Measurements from ENCODE around the gene CCNC. TPM values are rescaled to one million over a fixed set of nuclear protein-coding genes. Genes with fewer than 3 reads are reported as not detected.
"Not testable (repeated sequence)": the region's sequence is repeated elsewhere in the genome, so short reads cannot be mapped to it uniquely, and the experiment has no call there.

CCNC gene
- total RNA-seq, 1 donor from 2014 or later, result 49.5 TPM

DNA sequence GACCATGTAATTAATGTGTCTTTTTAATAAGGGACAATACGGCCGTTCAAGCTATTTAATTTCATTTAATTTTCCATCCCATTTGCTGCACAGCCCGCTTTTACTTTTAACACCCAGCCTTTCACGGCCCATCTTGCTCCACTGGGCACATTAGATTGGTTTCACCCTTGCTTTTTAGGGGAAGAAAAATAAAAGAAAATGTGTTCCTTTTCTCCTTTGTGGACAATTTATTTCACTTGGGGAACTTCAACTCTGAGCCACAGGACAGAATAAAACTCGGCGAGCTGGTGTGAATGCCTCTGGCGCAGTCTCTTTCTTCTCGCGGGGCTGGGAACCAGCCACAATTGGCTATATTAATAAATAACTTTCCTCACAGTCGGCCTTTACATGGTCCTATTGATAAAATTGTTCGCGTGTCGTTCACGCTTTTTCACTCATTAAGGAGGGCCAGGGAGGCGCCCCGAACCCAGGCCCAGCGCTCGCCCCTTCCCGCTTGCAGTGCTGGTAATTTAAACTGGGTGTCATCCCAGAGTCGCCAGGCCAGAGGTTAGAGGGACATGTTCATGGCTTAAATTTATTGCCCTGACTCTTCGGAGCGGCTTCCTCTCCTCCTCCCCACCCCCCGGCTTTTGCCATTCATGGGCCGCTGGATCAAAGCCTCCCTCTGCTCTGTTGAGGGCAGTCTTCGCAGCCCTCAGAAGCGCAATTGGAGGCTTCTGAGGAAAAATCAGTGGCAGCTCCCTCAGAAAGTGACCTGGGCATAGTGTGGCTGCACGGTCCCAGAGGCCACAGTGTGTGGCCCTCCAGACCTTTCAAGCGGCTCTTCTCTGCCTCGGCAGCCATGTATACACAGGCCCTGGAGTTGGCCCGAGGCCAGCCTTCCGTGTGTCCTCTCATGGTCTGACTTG, 36.0 kb upstream of the CCNC start:
- intact Hi-C loops (cut with micrococcal nuclease), result loop anchor here (2.0 kb wide), 1 partner anchor 778 kb away; no protein-coding TSS in a partner anchor

DNA sequence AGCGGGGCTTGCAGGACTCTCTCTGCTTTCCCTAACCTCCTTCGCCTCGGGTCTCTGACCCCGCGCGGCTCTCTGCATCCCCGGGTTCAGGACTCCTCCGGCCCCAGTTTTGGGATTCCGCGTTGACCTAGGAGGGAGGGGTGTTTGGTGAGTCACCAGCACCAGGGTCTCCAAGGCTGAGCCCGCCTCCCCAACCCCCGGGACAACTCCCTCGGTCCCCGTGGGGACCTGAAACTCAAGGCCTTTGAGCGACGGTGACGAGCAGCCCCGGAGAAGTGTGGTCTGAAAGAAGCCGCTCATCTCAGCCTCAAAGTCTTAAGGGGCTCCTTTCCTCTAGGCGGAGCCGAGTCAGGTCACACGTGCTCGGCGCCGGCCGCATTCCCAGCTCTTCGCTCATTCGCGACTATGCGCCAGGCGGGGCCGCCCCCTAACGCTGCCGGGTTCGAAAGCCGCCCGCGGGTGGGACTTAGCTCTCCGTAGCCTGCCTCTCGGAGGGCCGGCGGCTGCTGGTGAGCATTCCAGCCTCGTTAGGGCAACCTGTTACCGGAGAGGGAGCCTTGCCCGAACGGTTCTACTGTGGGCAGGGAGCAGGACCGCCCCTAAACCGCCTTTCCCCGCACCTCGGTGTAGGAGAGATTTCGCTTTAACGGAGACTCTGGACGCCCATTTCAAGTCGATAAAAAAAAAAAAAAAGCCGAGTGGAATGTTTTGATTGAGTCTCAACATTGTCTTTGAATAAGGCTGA, 35.1 kb upstream of the CCNC start:
- intact Hi-C loops (cut with micrococcal nuclease), result loop anchor here (2.0 kb wide), 2 partner anchors 83 to 777 kb away; no protein-coding TSS in a partner anchor

DNA sequence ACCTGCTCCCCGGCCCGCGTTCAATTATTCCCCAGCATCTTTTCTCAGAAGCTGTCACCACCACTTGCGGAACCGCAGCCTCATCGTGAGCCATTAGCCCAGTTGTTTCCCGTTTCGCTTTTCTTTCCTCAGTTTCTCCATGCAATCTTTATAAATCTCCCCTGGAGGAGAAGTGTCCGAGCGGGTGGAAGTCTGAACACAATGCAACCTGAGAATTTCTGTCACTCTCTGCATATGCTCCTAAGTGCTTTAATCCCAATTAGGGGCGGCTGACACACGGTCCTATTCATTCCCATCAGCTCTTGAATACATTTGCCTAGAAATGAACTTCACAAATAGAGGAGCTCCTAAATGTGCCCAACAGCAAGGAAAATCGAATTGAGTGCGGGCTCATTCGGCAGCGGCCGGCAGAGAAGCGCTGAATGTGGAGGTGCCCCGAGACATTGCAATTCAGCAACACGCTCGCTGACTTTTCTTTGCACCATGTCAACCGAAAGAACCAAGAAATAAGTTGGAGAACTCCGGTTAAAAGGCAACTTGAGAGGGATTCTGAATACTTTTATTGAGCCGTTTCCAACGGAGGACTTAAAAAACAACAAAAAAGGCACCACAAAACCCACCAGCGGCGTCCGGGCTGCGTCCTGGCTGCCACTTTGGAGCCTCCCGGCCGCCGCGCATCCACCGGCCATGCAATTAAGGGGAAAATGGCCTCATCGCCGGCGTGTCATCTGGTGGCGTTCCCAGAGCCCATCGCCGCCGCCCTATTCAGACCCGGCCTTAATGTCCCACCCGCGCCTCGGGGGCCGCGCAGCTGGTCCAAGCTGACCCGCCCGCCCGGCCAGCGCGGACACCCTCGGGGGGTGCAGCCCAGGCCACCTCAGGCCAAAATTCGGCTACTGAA, 34.3 kb upstream of the CCNC start:
- intact Hi-C loops (cut with micrococcal nuclease), result loop anchor here (1.0 to 2.0 kb wide), 4 partner anchors 8 to 82 kb away; no protein-coding TSS in a partner anchor

DNA sequence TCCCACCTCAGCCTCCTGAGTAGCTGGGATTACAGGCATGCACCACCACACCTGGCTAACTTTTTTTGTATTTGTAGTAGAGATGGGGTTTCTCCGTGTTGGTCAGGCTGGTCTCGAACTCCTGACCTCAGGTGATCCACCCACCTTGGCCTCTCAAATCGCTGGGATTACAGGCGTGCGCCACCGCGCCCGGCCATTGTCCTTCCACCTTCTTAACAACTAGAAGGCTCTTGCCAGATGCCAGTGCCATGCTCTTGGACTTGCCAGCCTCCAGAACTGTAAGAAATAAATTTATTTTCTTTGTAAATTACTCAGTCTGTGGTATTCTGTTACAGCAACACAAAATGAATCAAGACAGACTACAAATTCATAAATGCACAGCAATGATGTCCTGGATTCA, 26.2 kb upstream of the CCNC start:
- intact Hi-C loops (cut with micrococcal nuclease), result not testable (repeated sequence)

DNA sequence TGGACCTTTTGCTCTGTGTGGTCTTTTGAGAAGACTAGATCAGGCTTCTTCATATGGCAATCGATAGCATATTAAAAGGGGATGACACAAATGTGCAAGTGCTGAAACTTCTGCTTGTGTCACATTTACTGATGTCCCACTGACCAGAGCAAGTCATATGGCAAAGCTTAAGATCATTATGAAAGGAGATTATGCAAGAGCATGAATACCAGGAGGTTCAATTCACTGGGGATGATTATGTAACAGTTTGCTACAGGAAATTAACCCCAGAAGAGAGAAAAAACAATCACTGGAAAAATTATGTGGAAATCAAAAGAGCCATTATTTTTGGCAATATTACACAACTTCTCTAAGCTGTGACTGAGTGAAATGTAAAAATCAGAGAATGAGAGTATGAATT, 24.4 kb upstream of the CCNC start:
- intact Hi-C loops (cut with micrococcal nuclease), result loop anchor here (1.0 kb wide), 1 partner anchor 9 kb away; no protein-coding TSS in a partner anchor

DNA sequence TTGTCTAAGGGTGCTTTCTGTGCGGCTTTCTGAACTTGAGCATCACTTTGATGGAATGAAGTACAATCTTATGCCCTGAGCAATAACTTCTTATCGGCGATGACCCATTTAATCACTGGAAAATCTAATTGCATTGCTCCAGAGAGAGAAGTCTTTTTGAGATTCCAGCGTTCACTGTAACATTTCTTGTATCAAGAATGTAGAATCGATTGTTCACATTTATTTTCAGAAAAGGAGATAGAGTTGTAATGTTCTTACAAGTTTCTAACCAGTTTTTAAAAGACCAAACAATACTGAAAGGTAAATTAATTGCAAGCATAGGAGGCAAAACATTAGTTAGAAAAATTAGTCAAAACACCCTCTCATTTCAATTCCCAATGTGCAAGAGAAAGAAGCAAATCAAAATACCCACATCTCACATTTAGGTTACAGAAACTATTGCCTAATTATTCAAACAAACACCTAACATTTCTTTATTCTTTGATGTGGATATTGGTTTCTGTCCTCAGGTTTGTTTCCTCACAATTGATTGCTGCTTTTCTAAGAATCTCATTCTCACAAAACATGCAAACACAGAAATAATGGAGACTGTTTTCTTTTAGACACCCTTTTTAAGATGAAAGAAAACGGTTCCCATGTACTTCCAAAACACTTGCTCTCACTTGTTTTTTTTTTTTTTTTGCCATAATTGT, 23.4 kb upstream of the CCNC start:
- intact Hi-C loops (cut with micrococcal nuclease), result loop anchor here (1.0 kb wide), 1 partner anchor 10 kb away; no protein-coding TSS in a partner anchor

DNA sequence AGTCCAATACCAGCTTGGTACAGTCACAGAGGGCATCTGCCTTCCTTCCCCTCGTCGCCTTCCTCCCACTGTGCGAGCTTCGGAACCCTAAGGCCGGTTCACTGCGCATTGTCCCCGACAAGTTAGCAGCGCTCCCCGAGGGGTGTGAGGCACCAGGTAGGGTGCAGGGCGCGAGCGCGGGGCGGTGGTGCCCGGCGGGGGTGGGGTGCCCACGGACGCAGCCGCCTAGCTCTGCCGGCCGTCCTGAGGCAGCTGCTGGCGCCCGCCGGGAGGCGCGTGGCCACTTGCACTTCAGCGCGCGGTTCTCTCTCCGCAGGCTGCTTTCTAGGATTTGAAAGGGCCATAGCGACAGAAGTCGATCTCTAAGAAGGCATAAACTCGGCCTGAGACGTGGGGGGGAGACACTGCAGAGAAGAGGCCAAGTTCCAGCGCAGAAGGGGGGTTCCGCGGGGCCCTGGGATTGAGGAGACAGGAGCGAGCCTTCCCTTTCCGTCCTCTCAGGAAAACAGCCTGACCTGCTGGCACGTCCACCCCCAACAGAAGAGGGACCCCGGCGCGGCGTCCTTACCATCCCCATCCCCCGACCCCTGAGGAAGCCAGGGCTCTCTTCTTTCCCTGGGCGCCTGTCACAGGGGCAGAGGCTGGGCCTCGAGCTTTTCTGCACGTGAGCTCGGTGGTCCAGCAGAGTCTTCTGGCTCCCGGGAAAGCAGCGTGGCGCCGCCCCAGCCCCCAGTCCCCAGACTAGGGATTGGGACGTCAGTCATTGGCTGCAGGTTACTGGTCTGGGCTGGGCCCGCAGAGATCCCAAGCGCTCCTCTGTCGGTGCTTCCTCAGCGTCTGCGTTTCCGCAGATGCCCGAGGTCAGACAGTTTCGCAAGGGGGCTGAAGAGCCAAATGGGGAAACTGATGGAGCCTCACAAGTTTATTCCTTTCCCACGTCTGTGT, 22.5 kb upstream of the CCNC start:
- intact Hi-C loops (cut with micrococcal nuclease), result no loop called here

DNA sequence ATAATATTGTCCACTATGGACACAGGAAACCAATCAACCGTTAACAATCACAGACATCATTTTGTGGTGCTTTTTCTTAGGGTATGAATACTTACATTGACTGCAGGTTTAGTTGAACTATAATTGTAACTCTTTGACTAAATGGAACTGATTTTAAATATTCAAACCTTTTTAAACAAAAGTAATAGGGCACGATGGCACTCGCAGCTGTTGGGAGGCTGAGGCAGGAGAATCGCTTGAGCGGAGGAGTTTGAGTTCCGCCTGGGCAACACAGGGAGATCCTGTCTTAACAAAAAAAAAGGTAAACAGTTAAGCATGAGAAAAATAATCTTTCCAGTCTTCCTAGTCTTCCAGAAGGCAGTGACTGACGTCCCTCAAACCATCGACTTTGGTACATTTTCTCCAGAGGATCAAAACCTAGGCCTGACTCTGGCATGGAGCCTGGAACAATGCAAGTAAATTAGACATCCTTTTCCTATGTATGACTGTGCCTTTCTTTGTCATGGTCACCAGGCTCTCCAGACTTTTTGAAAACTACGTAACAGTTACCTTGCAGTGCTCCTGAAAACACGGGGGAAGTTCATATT, 21.5 kb upstream of the CCNC start:
- intact Hi-C loops (cut with micrococcal nuclease), result loop anchor here (1.0 kb wide), 3 partner anchors 21 to 69 kb away; partner anchors contain the start of gene CCNC

DNA sequence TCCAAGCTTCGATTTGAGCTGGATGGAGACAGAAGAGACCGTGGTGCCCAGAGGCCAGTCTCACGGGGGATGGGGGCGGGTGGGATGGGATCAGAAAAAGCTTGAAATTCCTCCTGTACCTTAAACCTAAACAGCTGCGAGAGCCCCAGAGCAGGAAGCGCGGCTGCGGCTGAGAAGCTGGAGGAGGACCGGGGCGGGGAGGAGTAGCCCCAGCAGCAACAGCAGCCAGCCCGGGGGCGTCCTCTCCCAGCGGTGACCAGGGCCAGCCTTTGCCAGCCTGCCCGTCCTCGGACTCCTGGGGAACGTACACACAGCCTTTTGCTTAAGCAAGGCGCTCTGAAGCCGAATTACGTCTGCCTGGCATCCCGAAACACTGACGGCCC, 20.8 kb upstream of the CCNC start:
- intact Hi-C loops (cut with micrococcal nuclease), result loop anchor here (1.0 kb wide), 3 partner anchors 21 to 68 kb away; partner anchors contain the start of gene CCNC

DNA sequence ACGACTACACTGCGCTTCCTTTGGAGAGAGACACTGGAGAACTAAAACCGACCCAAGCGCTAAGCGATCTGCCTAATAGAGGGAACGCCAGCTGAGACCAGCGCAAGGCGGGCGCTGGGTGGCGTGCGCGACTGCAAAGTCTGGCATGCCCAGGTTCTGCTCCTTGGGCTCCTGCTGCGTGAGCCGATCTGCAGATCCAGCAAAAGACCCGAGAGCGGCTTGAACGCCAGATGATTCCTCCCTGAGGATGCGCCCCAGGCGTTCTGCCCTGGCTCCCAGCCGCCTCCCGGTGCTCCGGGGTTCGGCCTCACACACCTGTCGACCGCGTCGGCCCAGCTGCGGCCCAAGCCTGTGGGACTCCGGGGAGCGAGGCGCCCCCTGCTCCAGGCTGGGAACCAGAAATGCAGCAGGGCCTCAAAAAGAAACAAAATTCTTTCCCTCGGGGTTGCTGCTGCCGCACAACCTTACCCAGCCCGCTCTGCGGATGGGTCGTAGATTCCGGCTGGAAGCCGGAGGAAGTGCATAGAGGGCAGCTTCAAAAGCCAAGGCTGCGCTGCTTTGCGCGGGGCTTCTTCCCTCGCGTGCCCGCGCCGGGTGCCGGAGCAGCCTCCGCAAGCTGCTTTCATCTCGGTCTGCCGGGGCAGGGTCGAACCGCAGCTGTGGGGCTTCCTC, 20.3 kb upstream of the CCNC start:
- intact Hi-C loops (cut with micrococcal nuclease), result loop anchor here (1.0 kb wide), 6 partner anchors 20 to 234 kb away; partner anchors contain the start of gene CCNC

DNA sequence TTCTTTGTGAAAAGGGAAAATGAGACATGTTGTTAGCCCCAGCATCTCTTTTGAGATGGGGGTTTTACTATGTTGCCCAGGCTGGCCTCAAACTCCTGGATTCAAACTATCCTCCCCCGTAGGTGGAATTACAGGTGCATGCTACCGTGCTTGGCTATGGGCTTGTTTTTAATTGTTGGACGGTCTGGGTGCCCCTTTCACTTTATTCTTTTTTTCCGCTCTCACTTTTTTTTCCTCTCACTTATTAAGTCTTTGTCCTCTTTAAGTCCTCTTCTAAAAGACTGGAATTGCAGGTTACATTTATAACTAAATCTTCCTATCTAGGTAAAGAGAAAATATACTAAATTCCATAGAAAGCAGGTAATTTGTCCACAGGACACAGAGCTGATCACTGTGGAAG, 19.3 kb upstream of the CCNC start:
- intact Hi-C loops (cut with micrococcal nuclease), result loop anchor here (1.0 kb wide), 3 partner anchors 120 to 235 kb away; no protein-coding TSS in a partner anchor

DNA sequence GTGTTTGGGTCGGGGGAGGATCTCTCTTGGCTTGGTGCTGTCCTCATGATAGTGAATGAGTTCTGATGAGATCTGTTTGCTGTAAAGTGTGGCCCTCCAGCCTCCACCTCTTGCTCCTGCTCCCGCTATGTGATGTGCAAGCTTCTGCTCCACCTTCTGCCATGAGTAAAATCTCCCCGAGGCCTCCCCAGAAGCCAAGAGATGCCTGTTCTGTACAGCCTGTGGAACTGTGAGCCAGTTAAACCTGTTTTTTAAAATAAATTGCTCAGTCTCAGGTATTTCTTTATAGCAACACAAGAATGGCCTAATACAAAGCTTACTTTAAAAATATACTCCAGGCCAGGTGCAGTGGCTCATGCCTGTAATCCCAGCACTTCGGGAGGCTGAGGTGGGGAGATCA, 11.3 kb upstream of the CCNC start:
- intact Hi-C loops (cut with micrococcal nuclease), result no loop called here

DNA sequence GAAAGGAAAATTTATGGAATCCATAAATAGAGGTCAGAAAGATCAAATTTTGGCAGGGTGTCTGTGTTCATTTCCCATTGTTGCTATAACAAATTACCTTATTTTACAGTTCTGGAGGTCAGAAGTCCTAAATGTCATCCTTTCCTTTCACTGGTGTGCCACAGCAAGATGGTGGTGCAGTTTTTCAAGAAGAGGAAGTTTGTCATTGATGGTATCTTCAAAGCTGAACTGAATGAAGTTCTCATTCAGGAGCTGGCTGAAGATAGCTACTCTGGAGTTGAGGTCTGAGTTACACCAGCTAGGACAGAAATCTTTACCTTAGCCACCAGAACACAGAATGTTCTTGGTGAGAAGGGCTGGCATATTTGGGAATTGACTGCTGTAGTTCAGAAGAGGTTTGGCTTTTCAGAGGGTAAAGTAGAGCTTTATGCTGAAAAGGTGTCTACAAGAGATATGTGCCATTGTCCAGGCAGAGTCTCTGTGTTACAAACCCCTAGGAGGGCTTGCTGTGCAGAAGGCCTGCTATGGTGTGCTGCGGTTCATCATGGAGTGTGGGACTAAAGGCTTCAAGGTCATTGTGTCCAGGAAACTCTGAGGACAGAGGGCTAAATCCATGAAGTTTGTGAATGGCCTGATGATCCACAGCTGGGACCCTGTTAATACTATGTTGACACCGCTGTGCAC, 7.2 kb upstream of the CCNC start:
- intact Hi-C loops (cut with micrococcal nuclease), result no loop called here

DNA sequence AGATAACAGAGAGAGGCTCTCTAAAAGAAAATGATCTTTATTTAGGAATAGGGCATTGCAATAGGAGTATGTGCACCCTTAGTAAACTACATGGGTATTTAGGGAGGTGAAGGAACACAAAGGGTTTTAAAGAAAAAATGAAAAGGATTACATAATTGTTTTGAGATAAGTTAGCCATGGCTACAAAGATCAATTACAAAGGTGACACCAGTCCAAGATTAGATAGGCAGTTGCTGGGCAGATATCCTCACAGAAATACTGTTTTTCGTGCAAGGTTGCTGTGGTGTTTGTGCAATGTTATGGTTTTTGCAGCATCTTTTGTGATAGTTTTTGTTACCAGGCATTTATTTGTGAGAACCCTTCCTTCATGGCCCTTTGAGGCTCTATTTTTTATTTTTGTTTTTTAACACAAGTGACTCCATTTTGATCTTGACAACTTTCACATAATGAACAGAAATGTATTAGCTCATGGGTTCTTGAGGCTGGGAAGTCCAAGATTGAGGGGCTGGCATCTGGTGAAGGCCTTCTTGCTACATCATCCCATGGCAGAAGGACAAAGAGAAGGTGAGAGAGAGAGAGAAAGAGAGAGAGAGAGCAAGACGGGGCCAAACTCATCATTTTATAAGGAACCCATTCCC, 5.6 kb upstream of the CCNC start:
- intact Hi-C loops (cut with micrococcal nuclease), result no loop called here

DNA sequence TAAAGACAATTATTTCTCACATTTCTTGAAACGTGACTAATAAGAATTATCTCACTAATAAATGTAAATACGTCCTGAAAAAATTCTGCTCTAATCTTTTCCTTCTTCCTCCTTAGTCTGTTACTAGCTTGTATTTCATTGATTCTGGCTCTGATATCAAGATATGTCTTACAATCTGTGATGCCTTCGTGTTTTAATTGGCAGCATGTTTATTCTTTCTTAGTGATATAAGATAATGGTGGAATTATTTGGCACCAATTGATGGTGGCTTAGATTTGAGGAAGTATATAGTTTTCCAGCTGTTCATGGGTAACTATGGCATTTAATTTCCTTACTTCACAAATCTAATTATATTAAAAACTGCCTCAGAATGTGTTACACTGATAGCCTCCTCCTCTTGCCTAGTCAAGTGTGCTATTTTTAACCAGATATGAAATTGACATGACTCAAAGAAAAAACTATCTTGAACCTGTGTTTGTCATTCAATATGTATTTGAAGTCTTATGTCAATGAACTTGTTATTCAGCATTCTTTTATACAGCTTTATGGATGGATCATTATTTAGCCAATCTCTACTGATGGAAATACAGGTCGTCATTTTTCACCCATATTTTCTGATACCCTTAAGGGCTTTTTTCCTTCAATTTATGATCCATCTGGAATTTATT, 5.3 kb downstream of the CCNC start:
- intact Hi-C loops (cut with micrococcal nuclease), result no loop called here

DNA sequence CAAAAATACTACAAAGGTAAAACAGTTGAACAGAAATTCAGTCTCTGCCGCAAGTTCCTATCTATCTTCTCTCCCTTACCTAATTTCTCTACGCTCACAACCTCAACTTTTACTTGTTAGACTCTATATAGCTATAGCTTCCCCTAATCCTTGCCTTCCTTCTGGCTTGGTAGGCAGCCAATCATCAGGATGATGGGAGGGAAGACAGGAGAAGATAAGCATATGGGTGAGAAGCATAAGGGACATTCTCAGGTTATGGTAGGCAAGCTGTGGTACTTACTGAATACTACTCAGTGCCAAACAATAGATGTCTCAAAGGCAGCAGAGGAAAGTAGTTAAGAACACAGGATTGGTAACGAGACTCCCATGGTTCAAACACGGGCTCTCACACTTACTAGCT, 7.8 kb downstream of the CCNC start:
- intact Hi-C loops (cut with micrococcal nuclease), result no loop called here

DNA sequence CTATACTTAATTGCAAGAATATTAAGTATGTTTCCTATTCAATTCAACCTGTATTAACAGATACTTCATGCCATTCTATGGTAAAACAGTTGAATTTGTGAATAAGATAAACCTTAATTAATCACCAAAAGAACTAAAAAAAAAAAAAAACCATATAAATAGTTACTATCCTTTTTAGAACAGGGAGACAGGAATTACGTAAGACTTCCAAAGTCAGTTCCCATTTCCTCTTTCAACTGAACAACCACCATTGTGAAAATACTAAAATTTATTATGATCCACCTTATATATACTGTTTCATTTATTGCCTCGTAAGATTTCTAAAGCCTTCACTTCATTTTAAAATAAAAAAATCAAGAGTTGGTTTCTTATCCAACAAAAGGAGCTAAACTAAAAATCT, 9.4 kb downstream of the CCNC start:
- intact Hi-C loops (cut with micrococcal nuclease), result no loop called here

Data from T-helper 1 cell treated with Interleukin-12 subunit alpha and Interleukin-12 subunit beta and Interleukin-4 antibody, amounts not matched to agents 30 ng/mL and 1 ng/mL, for 36 hours (primary cell).